GM18517 (cell line): ENCODE results near the gene MYL7.
"Not testable (repeated sequence)": the region's sequence is repeated elsewhere in the genome, so short reads cannot be mapped to it uniquely, and the experiment has no call there.

Experiments used
- ATAC-seq: cut with Tn5 transposase; IDR thresholded peaks from one replicate; pipeline ENCODE4 v1.9.1; 2021; ENCODE audit warnings: mild to moderate bottlenecking, moderate library complexity; ENCODE audit not compliant: unreplicated experiment

Gene MYL7

GRCh38 chr7:44133295-44133694 is 7.8 kb downstream of the MYL7 start:
- no peak for ATAC-seq

- no peak for ATAC-seq
Observed at GRCh38 chr7:44132039-44132438, 9.1 kb downstream of the MYL7 start.

- ATAC-seq = no peak
Observed at GRCh38 chr7:44131173-44132029, 9.7 kb downstream of the MYL7 start.

- ATAC-seq = no peak
Observed at GRCh38 chr7:44128721-44129582, 12.2 kb downstream of the MYL7 start.

GRCh38 chr7:44127161-44127560 is 14.0 kb downstream of the MYL7 start:
- no peak for ATAC-seq

- not testable (repeated sequence) for ATAC-seq
Observed at GRCh38 chr7:44126574-44126973, 14.6 kb downstream of the MYL7 start.

- ATAC-seq = no peak
Observed at GRCh38 chr7:44124822-44125202, 16.3 kb downstream of the MYL7 start.

GRCh38 chr7:44123190-44124003 is 17.7 kb downstream of the MYL7 start, which contains the start of gene POLD2:
TSS of gene POLD2 (minus strand) at chr7:44123548. CDS start at chr7:44122053, 1,495 bp downstream.
- peak; percentile 93 for ATAC-seq

- ATAC-seq = no peak
Observed at GRCh38 chr7:44122529-44122928, 18.6 kb downstream of the MYL7 start.

- no peak for ATAC-seq
Observed at GRCh38 chr7:44121761-44122420, 19.2 kb downstream of the MYL7 start.

- ATAC-seq = no peak
Observed at GRCh38 chr7:44120395-44120794, 20.7 kb downstream of the MYL7 start.

GRCh38 chr7:44119829-44120380 is 21.2 kb downstream of the MYL7 start:
- ATAC-seq = no peak

GRCh38 chr7:44117801-44118429 is 23.2 kb downstream of the MYL7 start:
- no peak for ATAC-seq

GRCh38 chr7:44116789-44117666 is 24.1 kb downstream of the MYL7 start:
- ATAC-seq = no peak

GRCh38 chr7:44116087-44116788 is 24.9 kb downstream of the MYL7 start:
- no peak for ATAC-seq

GRCh38 chr7:44114586-44115310 is 26.4 kb downstream of the MYL7 start:
- ATAC-seq = no peak

- ATAC-seq = no peak
Observed at GRCh38 chr7:44113764-44114354, 27.3 kb downstream of the MYL7 start.
